Activated B cell treated with CpG ODN at 0.5 μM for 24 hours (primary cell): Measurements from ENCODE around the gene HOXB8. TPM values are rescaled to one million over a fixed set of nuclear protein-coding genes. Genes with fewer than 3 reads are reported as not detected.
A peak's percentile ranks its signal among the peaks of the same experiment; 100 is the strongest.

Source experiments
- ATAC-seq: fragments of 200-7000 bp; cut with Tn5 transposase; one replicate; pipeline ENCODE4 v1.10.0; 2021; ENCODE audit warnings: low read depth, mild to moderate bottlenecking, moderate library complexity
- CTCF ChIA-PET: fragments of 350-600 bp; sonication (Branson Sonifier 250); formaldehyde crosslinking; loops from one replicate; lab custom pipeline; 2021; ENCODE audit warnings: antibody characterized with exemption; lab: Charles Lee
- POLR2A ChIA-PET: fragments of 350-600 bp; sonication (Branson Sonifier 250); formaldehyde crosslinking; loops from one replicate; lab custom pipeline; 2021; ENCODE audit warnings: antibody characterized with exemption; lab: Charles Lee
- DNase-seq: peaks from one replicate; pipeline ENCODE4 v3.0.0; 2022
- H3K27ac Mint-ChIP-seq: one replicate; pipeline ENCODE4 v1.8.0; 2020; ENCODE audit warnings: mixed read lengths
- H3K27me3 Mint-ChIP-seq: one replicate; pipeline ENCODE4 v1.8.0; 2021; ENCODE audit warnings: mixed read lengths
- H3K36me3 Mint-ChIP-seq: one replicate; pipeline ENCODE4 v1.8.0; 2021; ENCODE audit warnings: low read depth, mixed read lengths
- H3K4me1 Mint-ChIP-seq: one replicate; pipeline ENCODE4 v1.8.0; 2021; ENCODE audit warnings: mixed read lengths
- H3K4me3 Mint-ChIP-seq: one replicate; pipeline ENCODE4 v1.8.0; 2020; ENCODE audit warnings: mild to moderate bottlenecking, mixed read lengths
- H3K9me3 Mint-ChIP-seq: one replicate; pipeline ENCODE4 v1.8.0; 2020; ENCODE audit warnings: mixed read lengths
- CTCF ChIP-seq: fragments of 200-600 bp; IDR thresholded peaks from one replicate; pipeline ENCODE4 v1.8.0; 2022; ENCODE audit warnings: antibody characterized with exemption, mild to moderate bottlenecking
- intact Hi-C: fragments of 100-400 bp; cut with micrococcal nuclease; formaldehyde crosslinking; loops from one replicate; pipeline ENCODE4 v1.15.1; 2024
- total RNA-seq: library from RNA; stranded (reverse); gene quantifications from 2 replicates; pipeline ENCODE4 v1.2.3, GENCODE V29; 2022

Gene HOXB8
- total RNA-seq, 1 donor from 2014 or later = not detected

- ChIA-PET CTCF (interaction anchor here (2.0 kb wide), 1 partner anchor 13 kb away, joined by 9 read pairs; no protein-coding TSS in a partner anchor), POLR2A (no interaction called here)
- peaks cover 6% of the 10 kb centered on the region for H3K4me1 Mint-ChIP-seq
- H3K27ac Mint-ChIP-seq = no peak overlapping the region
- no peaks in the 10 kb centered on the region for H3K36me3 Mint-ChIP-seq
- ATAC-seq (no peak), DNase-seq (no peak)
- TF ChIP-seq CTCF = no peak
- no peak overlapping the region for H3K4me3 Mint-ChIP-seq
- H3K9me3 Mint-ChIP-seq = no peaks in the 10 kb centered on the region
- intact Hi-C loops = no loop called here
- H3K27me3 Mint-ChIP-seq = peaks cover 55% of the 10 kb centered on the region
Observed at GRCh38 chr17:48605409-48605919, 9.6 kb downstream of the HOXB8 start.

- TF ChIP-seq CTCF = no peak
- no peaks in the 10 kb centered on the region for H3K9me3 Mint-ChIP-seq
- H3K27ac Mint-ChIP-seq = no peak within 1 kb of the TSS
- H3K4me3 Mint-ChIP-seq = peak within 1 kb of the TSS; percentile 20
- H3K27me3 Mint-ChIP-seq = peaks cover 60% of the 10 kb centered on the region
- peaks cover 6% of the 10 kb centered on the region for H3K4me1 Mint-ChIP-seq
- ChIA-PET CTCF (interaction anchor here (0.8 to 2.0 kb wide), 3 partner anchors 8 to 271 kb away, joined by 3 to 9 read pairs (median 4); no protein-coding TSS in a partner anchor), POLR2A (interaction anchor here (0.7 kb wide), 1 partner anchor 274 kb away, joined by 14 read pairs; no protein-coding TSS in a partner anchor)
- no peaks in the 10 kb centered on the region for H3K36me3 Mint-ChIP-seq
- intact Hi-C loops = no loop called here
- ATAC-seq = no peak
- DNase-seq = no peak
Observed at GRCh38 chr17:48604770-48605329, 10.2 kb downstream of the HOXB8 start, which contains the start of gene HOXB6. Gene HOXB6 (minus strand): TSS chr17:48604986. CDS start chr17:48598150, 6,836 bp downstream.

- H3K27ac Mint-ChIP-seq = no peak overlapping the region
- CTCF ChIA-PET = interaction anchor here (0.7 to 0.9 kb wide), 3 partner anchors 9 to 271 kb away, joined by 3 to 5 read pairs (median 4); no protein-coding TSS in a partner anchor
Observed at GRCh38 chr17:48603959-48604769, 10.9 kb downstream of the HOXB8 start.

GRCh38 chr17:48601539-48602425, 13.3 kb downstream of the HOXB8 start:
- no peaks in the 10 kb centered on the region for H3K36me3 Mint-ChIP-seq
- intact Hi-C loops = no loop called here
- H3K27me3 Mint-ChIP-seq = peaks cover 72% of the 10 kb centered on the region
- CTCF ChIA-PET = interaction anchor here (0.8 to 1.5 kb wide), 4 partner anchors 20 to 307 kb away, joined by 3 to 5 read pairs (median 3); no protein-coding TSS in a partner anchor
- ATAC-seq (no peak), DNase-seq (no peak)
- no peak overlapping the region for H3K4me3 Mint-ChIP-seq
- POLR2A ChIA-PET = interaction anchor here (0.6 to 1.4 kb wide), 5 partner anchors 8 to 576 kb away, joined by 3 to 7 read pairs (median 5); no protein-coding TSS in a partner anchor
- no peak for TF ChIP-seq CTCF
- H3K27ac Mint-ChIP-seq = no peak overlapping the region
- H3K4me1 Mint-ChIP-seq = peaks cover 20% of the 10 kb centered on the region
- H3K9me3 Mint-ChIP-seq = no peaks in the 10 kb centered on the region

More at GRCh38 chr17:48603959-48604769, 10.9 kb downstream of the HOXB8 start:
- intact Hi-C loops = no loop called here
- Mint-ChIP-seq H3K36me3 (no peaks in the 10 kb centered on the region), H3K9me3 (no peaks in the 10 kb centered on the region), H3K4me1 (peaks cover 6% of the 10 kb centered on the region), H3K27me3 (peaks cover 64% of the 10 kb centered on the region), H3K4me3 (no peak overlapping the region)
- POLR2A ChIA-PET = interaction anchor here (0.7 kb wide), 1 partner anchor 275 kb away, joined by 14 read pairs; no protein-coding TSS in a partner anchor
- no peak for TF ChIP-seq CTCF
- no peak for ATAC-seq
- no peak for DNase-seq
